Activated CD8-positive, alpha-beta memory T cell treated with anti-CD3 and anti-CD28 coated beads for 36 hours (primary cell): Measurements from ENCODE around the gene THY1. TPM values are rescaled to one million over a fixed set of nuclear protein-coding genes. Genes with fewer than 3 reads are reported as not detected.
"Not testable (repeated sequence)": the region's sequence is repeated elsewhere in the genome, so short reads cannot be mapped to it uniquely, and the experiment has no call there.

Experiments
- CTCF ChIA-PET: fragments of 350-600 bp; sonication (Branson Sonifier 250); formaldehyde crosslinking; loops from one replicate; lab custom pipeline; 2021; ENCODE audit warnings: antibody characterized with exemption; lab: Charles Lee
- POLR2A ChIA-PET: fragments of 350-600 bp; sonication (Branson Sonifier 250); formaldehyde crosslinking; loops from one replicate; lab custom pipeline; 2021; ENCODE audit warnings: antibody characterized with exemption; lab: Charles Lee
- total RNA-seq, 2 experiments: library from RNA; stranded (reverse); gene quantifications; one replicate each; pipeline ENCODE4 v1.2.3, GENCODE V29; 2021

The THY1 gene
- total RNA-seq: under 1 TPM; 0.30 to 0.36 TPM

DNA sequence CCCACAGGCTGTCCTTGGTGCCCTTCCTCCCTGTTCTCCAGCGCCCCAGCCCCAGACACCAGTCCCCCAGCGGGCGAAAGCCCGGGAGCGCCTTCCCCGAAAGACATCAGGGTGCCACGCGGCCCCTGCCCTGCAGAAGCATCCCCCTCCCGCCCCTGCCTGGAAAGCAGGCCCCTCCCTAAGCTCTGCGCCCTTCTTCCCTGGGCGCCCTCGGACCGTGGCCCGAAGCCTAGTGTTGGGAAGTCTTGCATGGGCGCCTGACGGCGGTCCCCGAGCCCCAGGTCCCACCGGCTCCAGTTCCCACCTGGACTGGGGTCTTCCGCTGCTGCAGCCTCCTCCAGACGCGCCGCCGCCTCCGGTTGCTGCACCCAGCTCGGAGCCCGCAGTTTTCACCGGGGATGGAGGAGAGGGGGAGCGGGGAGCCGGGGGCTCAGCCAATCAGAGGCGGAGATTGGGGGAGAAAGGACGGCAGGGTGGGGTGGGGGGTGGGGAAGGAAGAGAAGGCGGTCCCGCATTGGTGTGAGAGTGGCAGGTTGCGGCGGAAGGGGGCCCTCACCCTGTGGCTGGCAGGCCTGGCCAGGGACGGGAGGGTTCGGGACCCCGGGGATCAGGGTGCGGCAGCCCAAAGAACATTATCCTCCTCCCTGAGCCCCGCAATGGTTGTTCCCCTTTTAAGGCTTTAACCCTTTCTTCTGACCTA is at the start of gene THY1:
Gene THY1, minus strand, starts transcription at position 364 of the 700 bp plus-strand sequence. CDS start 2,267 bp downstream, outside the sequence.
- ChIA-PET POLR2A (no interaction called here), CTCF (interaction anchor here (1.0 kb wide), 1 partner anchor 1379 kb away, joined by 4 read pairs; no protein-coding TSS in a partner anchor)

DNA sequence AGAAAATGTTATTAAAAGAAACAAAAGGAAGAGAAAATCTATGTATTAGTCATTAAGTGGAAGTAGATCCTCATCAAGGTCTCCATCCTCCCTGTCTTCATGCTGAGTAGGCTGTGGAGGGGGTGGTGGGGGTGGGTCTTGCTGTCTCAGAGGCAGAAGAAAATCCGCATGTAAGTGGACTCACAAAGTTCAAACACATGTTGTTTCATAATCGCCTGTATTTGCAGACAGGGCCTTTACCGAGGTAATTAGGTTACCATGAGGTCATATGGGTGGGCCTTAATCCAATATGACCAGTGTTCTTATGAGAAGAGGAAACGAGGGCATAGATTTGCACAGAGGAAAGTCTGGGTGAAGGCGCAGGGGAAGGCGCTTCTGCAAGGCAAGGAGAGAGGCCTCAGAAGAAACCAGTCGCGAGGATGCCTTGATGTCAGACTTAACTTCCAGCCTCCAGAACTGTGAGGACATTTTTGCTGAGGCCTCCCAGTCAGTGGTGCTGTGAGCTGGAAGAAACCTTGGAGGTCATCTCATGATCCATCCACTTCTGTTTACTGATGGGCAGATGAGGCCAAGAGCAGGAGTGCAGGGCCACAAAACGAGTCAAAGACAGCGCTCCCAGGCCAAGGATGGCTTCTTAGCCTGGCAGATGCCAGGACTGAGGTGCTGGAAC is 49.3 kb upstream of the THY1 start:
- ChIA-PET POLR2A (no interaction called here), CTCF (no interaction called here)

DNA sequence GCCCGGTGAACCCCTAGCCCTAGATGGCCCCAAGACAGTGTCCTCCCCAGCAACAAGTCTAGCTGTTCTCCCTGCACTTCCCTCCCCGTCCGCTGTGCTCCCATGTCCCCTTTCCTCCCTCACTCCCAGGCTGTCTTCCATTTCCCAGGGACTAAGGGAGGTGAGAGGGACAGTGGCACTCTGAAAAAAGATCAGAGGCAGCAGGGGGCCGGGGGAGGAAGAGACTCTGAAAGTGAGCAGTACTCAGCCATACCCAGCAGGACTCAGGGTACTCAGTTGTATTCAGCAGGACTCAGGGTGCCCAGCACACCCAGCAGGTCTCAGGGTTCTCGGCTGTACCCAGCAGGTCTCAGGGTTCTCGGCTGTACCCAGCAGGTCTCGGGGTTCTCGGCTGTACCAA is 48.4 kb upstream of the THY1 start:
- CTCF ChIA-PET: interaction anchor here (1.1 kb wide), 1 partner anchor 113 kb away, joined by 3 read pairs; no protein-coding TSS in a partner anchor
- POLR2A ChIA-PET: no interaction called here

DNA sequence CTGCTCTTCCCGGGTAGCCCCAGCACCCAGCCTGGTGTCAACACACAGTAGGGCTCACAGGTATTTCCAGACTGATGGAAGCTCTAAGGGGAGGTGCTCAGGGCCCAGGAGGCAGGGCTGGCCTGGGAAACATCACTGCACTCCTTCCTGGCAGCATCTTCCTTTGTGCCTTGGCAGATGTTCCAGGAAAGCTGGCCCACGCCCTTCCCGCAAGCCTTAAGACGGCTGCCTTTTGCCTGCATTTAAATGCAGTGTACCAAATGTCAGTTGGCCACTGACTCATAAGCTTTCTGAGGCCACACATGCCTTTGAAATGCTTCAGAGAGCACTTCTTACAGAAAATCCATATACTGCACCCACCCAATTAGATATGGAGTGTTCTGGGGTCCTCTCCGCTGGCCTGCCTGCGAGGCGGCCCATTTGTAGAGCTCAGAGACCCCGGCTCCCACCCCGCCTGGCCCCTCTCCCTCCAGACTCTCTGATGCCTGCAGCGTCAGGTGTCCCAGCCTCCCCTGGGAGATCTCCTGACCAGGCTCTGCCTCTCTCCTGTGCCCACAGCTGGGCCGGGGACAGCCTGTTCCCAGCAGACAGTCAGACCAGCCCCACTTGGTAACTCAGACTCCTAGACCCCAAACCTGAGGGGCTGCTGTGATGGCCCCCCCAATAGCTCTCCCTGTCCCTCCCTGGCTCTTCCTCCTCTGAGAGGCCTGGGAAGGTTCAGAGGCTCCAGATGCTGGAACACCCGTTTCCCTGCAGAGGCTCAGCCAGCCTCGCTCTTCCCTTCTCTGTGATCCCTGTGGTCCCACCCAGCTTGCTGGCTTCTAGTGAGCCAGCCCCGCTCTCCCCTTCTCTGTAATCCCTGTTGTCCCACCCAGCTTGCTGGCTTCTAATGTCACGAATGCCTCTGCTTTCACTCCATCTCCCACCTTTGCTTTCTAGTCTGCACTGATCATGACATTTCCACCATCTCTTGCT is 47.6 kb upstream of the THY1 start:
- CTCF ChIA-PET: interaction anchor here (1.0 to 1.1 kb wide), 2 partner anchors 112 to 114 kb away, joined by 3 read pairs; no protein-coding TSS in a partner anchor
- POLR2A ChIA-PET: interaction anchor here (0.5 kb wide), 1 partner anchor 38 kb away, joined by 3 read pairs; no protein-coding TSS in a partner anchor

DNA sequence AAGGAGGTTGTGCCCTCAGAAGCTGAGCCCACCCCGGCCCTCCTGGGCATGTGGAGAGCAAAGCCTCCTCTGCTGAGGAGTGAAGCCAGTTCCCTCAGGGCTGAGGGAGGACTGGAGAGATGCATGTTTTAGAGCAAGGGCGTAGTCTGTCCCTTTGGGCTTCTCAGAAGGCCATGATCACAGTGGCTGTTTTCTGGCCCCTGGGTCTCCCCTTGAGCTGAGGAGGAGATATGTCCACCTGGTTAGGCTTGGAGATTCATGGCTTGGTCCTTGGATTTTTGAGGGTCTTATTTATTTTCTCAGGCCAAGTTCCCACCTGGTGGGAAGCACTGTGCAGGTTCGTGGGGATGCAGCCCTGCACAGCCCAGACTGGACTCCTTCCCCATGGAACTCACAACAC is 46.5 kb upstream of the THY1 start:
- ChIA-PET POLR2A (no interaction called here), CTCF (no interaction called here)

DNA sequence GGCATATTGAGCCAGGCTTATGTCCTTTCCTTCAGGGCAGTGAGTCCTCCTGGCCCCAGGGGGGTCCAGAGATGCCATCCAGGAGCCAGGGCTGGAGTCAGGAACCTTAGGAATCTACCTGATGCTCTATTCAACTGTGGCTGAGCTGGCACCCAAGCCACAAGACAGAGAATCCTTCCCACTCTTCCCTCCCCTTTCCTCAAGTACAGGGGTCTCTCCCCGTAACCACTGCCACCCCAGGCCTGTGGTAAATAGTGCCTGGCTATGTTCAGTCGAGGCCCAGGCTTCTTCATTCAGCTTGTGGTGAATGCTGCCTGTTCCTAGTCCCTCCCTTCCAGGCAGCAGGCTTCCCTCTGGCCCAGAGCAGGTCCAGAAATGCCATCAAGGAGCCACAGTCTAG is 45.5 kb upstream of the THY1 start:
- ChIA-PET CTCF (interaction anchor here (1.2 kb wide), 1 partner anchor 14 kb away, joined by 3 read pairs; no protein-coding TSS in a partner anchor), POLR2A (no interaction called here)

DNA sequence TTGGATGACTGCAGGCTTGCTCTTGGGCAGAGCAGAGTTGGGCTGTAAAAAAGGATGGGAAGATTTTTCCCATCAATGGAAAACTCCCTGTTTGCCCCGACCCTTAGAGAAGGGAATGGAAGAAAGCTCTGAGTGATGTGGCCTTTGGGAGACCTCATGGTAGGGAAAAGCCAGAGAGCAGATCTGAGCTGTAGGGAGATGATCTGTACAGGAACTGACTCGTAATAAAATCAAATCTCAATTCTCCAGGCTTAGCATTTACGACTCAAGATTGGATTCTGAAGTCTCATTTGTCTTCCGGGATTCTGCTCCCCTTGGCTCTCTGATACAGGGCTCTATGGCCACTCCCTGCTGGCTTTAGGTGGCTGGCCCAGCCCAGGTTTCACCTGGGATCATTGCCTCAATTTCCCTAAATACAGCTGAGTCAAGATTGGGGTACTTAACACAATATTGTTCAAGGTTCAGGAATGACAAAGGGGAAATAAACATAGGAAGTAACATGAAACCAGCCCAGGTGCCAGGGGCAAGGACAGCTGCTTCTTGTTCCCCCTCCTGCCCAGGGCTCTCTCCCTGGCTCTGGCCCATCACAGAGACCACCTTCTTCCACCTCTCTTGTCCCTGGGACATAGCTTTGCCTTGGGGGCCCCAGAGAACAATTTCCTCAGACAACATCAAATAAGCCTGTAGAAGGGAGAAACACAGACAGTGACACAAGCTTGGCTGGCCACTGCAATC is 38.4 kb upstream of the THY1 start:
- ChIA-PET CTCF (interaction anchor here (2.4 kb wide), 1 partner anchor 13 kb away, joined by 7 read pairs; no protein-coding TSS in a partner anchor), POLR2A (no interaction called here)

DNA sequence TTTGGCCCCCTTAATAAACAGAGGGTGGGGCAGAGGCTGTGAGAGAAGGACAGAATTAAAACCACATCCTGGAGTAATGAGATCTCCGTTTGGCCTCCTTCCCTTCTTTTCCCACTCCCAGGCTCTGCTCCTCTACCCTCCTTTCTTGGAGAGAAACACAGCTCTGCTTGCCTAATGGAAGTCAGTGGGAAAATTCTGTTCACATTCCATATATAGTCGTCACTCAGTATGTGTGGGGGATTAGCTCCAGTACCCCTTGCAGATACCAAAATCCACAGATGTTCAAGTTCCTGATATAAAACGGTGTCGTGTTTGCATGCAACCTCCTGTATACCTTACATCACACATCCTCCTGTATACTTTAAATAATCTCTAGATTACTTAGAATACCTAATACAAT is 37.6 kb upstream of the THY1 start:
- CTCF ChIA-PET: no interaction called here
- POLR2A ChIA-PET: no interaction called here

DNA sequence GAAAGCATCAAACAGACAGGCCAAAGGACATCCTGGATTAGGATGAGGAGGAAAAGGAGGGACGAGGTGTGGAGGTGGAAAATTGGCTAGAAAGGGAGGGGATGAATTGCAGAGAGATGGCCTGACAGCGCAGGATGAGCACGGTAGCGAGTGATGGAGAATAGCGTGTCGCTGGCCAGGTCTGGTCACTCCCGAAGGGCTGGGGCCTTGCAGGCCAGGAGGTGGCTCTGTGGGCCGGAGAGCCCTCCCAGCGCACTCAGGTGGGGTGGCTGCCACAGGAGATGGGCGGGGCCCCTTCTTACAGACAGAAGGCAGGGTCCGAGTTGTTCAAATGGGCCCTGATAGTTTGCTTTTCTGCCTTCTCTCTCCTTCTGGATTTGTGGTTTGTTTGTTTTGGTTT is 37.1 kb upstream of the THY1 start:
- ChIA-PET CTCF (no interaction called here), POLR2A (no interaction called here)

DNA sequence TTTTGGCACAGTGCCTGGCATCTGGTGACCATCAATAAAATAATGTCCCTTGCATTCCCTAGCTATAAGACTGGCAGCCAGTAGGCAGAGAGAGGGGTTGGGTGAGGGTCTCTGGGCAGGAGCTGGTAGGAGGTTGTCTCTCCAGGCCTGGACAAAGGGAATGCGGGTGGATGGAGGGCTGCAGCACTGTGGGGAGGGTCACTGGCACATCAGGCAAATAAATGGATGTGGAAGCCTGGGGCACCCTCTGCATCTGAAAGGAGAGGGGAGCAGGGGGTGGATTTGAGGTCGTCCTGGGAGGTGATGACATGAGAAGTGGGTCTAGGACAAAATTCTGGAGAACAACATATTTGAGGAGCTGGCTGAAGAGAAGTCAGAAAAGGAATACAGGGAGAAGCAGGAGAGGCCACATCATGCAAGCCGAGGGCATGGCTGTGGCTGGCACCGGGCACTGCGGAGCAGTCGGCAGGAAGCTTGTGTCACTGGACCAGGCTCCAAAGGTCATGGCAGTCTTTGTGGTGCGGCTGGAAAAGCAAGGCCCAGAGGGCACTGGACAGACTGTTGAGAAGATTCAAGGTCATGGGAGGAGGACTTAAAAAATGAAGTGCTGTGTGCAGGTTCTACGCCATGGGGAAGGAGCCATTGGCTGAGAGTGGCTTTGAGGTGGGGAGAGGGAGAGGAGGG is 36.5 kb upstream of the THY1 start:
- ChIA-PET CTCF (no interaction called here), POLR2A (no interaction called here)

DNA sequence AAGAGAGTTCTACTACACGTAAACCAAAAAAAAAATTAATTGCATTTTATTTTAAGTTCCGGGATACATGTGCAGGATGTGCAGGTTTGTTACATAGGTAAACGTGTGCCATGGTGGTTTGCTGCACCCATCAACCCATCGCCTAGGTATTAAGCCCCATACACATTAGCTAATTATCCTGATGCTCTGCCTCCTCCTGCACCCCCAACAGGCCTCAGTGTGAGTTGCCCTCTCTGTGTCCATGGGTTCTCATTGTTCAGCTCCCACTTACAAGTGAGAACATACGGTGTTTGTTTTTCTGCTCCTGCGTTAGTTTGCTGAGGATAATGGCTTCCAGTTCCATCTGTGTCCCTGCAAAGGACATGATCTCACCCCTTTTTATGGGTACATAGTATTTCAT is 32.7 kb upstream of the THY1 start:
- POLR2A ChIA-PET, CTCF ChIA-PET: not testable (repeated sequence)

DNA sequence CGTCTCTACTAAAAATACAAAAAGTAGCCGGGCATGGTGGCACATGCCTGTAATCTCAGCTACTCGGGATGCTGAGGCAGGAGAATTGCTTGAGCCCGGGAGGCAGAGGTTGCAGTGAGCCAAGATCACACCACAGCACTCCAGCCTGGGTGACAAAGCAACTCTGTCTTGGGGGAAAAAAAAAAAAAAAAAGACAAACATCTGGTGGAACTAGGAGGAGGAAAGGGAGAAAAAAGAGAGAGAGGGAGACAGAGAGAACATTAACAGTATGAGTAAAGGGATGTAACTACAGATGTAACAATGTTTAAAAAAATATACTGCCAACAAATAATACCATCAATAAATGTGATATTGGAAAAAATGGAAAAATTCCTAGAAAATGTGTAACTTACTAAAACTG is 32.3 kb upstream of the THY1 start:
- CTCF ChIA-PET, POLR2A ChIA-PET: not testable (repeated sequence)

DNA sequence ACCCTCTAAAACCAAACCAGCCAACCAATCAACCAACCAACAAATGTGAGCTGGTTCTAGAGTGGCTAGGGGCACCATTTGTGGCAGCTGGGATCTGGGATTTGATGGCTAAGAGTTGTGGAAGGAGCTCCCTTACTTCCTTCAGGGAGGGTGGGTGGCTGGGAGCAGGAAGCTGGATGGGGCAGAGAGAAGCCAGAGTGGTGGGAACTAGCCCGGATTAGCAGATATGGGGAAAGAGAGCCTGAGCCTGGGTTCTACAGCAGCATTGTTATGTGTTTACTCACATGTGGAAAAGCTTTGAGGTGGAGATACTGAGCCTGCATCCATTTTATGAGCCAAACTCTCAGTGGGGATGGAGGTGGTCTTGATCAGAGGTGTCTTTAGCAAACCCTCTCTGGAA is 30.9 kb upstream of the THY1 start:
- ChIA-PET POLR2A (no interaction called here), CTCF (no interaction called here)

DNA sequence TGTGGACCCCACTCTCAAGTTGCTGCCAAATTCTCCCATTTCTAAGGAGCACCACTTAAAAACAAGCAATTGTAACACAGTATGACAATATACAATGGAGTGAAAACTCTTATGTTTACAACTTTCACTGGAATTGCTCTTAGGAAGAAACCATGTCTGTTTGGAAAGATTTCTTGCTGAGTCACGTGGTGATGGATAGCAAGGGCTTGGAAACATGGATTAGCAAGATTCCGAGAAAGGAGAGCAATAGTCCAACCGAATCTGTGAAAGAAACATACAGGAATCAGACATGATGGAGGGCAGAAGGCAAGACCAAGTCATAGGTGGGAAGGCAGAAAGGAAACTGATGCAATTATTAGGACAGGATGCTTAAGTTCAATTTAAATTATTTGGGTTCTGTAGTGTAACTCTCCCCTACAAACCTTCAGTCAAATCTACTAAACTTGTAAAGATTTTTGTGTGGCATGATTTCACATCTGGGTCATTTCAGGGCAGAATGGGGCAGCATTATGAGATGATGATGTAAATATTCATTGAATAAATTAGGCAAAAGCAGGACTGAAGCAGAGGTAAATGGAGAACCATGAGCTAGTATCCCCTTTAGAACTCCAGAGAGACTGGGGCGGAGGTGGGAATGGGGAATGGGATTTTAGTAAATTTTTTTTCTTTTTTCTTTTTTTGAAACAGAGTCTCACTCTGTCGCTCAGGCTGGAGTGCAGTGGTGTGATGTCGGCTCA is 27.8 kb upstream of the THY1 start:
- CTCF ChIA-PET: no interaction called here
- POLR2A ChIA-PET: no interaction called here

DNA sequence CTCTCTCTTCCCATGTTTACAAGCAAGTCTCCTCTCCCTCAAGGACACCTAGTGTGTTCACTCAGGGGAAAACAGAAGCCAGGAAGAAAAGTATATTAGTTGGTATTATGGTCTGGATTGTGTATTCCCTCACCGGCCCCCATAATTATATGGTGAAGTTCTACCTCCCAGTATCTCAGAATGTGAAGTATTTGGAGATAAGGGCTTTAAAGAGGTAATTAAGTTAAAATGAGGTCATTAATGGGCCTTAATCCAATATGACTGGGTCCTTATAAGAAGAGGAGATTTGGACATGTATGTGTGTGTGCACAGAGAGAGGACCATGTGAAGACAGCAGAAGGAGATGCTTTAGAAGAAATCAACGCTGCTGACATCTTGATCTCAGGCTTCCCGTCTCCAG is 26.5 kb upstream of the THY1 start:
- POLR2A ChIA-PET: no interaction called here
- CTCF ChIA-PET: no interaction called here

DNA sequence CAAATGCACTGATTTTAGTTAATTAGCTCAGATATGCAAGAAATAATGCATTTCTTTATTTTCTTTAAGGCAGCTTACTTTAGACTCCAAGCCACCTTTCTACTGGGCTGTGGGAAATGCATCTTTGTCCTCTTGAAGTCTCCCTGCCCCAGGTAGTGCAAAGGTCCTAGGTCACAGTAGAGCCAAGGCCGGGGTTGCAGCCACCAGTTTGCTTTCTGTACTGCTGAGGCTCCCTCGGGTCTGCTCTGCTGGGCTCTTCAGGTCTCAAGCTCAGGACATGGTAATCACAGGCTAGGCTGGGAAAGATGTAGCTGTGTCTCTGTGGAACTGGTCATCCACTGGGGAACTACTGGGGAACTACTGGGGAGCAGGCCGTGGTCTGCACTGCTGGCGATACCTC is 25.4 kb upstream of the THY1 start:
- ChIA-PET POLR2A (no interaction called here), CTCF (interaction anchor here (1.5 kb wide), 1 partner anchor 27 kb away, joined by 6 read pairs; no protein-coding TSS in a partner anchor)

DNA sequence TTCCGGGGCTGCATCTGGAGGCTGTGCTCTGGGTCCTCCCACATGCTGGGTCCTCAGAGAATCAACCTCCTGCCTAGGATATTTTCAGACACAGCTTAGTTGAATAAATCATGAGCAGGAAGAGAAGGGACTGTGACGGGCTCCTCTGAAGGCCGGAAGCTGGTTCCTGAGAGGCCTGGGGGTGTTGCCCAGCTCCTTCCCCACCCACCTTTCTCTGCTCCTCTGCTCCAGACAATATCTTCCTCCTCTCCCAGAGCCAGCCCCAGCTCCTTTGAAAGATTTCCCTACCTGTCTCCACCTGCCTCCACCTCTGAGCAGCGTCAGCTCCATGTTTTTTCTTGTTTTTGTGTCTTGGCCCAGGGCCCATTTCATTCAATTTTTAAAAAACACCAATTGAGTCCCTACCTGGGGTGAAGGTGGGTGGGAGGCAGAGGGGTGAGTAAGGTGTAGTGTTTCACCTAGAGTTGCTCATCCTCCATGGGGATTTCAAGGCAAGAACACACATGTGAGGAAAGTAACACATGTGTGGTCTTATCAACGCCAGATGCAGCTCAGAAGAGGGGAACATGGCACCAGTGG is 24.8 kb upstream of the THY1 start:
- ChIA-PET POLR2A (no interaction called here), CTCF (interaction anchor here (1.5 kb wide), 1 partner anchor 27 kb away, joined by 6 read pairs; no protein-coding TSS in a partner anchor)
